B cell (primary cell): ENCODE measurements around the gene PFN4. TPM values are rescaled to one million over a fixed set of nuclear protein-coding genes. Genes with fewer than 3 reads are reported as not detected.

Experiments used
- ATAC-seq: fragments of 200-7000 bp; cut with Tn5 transposase; one replicate; pipeline ENCODE4 v1.10.0; 2021; ENCODE audit warnings: low read depth, mild to moderate bottlenecking, moderate number of reproducible peaks, moderate library complexity
- CTCF ChIA-PET: fragments of 350-600 bp; sonication (Branson Sonifier 250); formaldehyde crosslinking; loops from one replicate; lab custom pipeline; 2021; ENCODE audit warnings: antibody characterized with exemption, inconsistent platforms; lab: Charles Lee
- POLR2A ChIA-PET: fragments of 350-600 bp; sonication (Branson Sonifier 250); formaldehyde crosslinking; loops from one replicate; lab custom pipeline; 2021; ENCODE audit warnings: antibody characterized with exemption; lab: Charles Lee
- DNase-seq: peaks from one replicate; pipeline ENCODE4 v3.0.0; 2013
- H2AFZ ChIP-seq: 2 replicates; pipeline ENCODE4 v1.6.1; 2012; ENCODE audit warnings: mild to moderate bottlenecking, low read depth, low read length; ENCODE audit not compliant: insufficient read depth, poor library complexity, severe bottlenecking
- H3K27ac ChIP-seq, 2 donors: 1 replicate in 1 of 2; 2 replicates in 1 of 2; pipeline ENCODE4 v1.5.1; 2012 to 2013; ENCODE audit warnings: low read length in 2 of 2, mild to moderate bottlenecking in 2 of 2, moderate library complexity in 1 of 2
- H3K27me3 ChIP-seq, 4 experiments: fragments of 200-600 bp in 1 of 4; sonication (generic) in 1 of 4; replicated peaks in 1 of 4; 1 replicate in 2 of 4; 2 replicates in 2 of 4; pipeline versions ENCODE4 v1.6.1 to v1.7.0; 2013 to 2016; ENCODE audit warnings: low read length in 3 of 4, mild to moderate bottlenecking in 2 of 4, mixed read lengths in 1 of 4, moderate library complexity in 1 of 4; ENCODE audit not compliant: insufficient read depth in 4 of 4, control insufficient read depth in 3 of 4; ENCODE audit errors: control extremely low read depth in 1 of 4
- H3K36me3 ChIP-seq, 2 experiments: replicated peaks in 1 of 2; 1 replicate in 1 of 2; 2 replicates in 1 of 2; pipeline versions ENCODE4 v1.6.1 to v1.7.1; 2013; ENCODE audit warnings: low read length in 1 of 2; ENCODE audit not compliant: insufficient read depth in 2 of 2, control insufficient read depth in 1 of 2; ENCODE audit errors: control extremely low read depth in 1 of 2, extremely low read depth in 1 of 2
- H3K4me1 ChIP-seq, 2 donors: fragments of 200-600 bp in 1 of 2; sonication (generic) in 1 of 2; 1 replicate in 1 of 2; 2 replicates in 1 of 2; pipeline versions ENCODE4 v1.5.1 to v1.6.1; 2013 to 2017; ENCODE audit warnings: low read length in 2 of 2; ENCODE audit not compliant: control insufficient read depth in 2 of 2, insufficient read depth in 2 of 2
- H3K4me2 ChIP-seq: replicated peaks from 2 replicates; pipeline ENCODE3; 2012; ENCODE audit warnings: mild to moderate bottlenecking, low read depth, low read length; ENCODE audit not compliant: poor library complexity, severe bottlenecking
- H3K4me3 ChIP-seq, 5 experiments: fragments of 200-600 bp in 1 of 5; sonication (generic) in 1 of 5; 1 replicate in 3 of 5; 2 replicates in 2 of 5; pipeline versions ENCODE4 v1.5.1 to v1.7.0; 2011 to 2016; ENCODE audit warnings: low read length in 4 of 5, mild to moderate bottlenecking in 4 of 5, low read depth in 2 of 5, control low read depth in 1 of 5, moderate library complexity in 1 of 5; ENCODE audit not compliant: insufficient read depth in 1 of 5; ENCODE audit errors: control extremely low read depth in 1 of 5, extremely low read depth in 1 of 5
- H3K79me2 ChIP-seq: fragments of 200-600 bp; sonication (generic); one replicate; pipeline ENCODE4 v1.6.0; 2016; ENCODE audit warnings: low read length; ENCODE audit not compliant: control insufficient read depth, insufficient read depth
- H3K9ac ChIP-seq: fragments of 200-600 bp; sonication (generic); 2 replicates; pipeline ENCODE4 v1.6.1; 2017; ENCODE audit warnings: mild to moderate bottlenecking, low read length, moderate library complexity
- H3K9me3 ChIP-seq, 3 donors: one replicate each; pipeline versions ENCODE4 v1.6.1 to v1.7.1; 2013; ENCODE audit warnings: low read length in 2 of 3; ENCODE audit not compliant: control insufficient read depth in 2 of 3, insufficient read depth in 1 of 3; ENCODE audit errors: control extremely low read depth in 1 of 3
- H4K20me1 ChIP-seq: 2 replicates; pipeline ENCODE4 v1.6.0; 2012; ENCODE audit warnings: mild to moderate bottlenecking, low read length; ENCODE audit not compliant: insufficient read depth, control insufficient read depth, poor library complexity, severe bottlenecking
- H3K27ac Mint-ChIP-seq: one replicate; pipeline ENCODE4 v1.8.0; 2021; ENCODE audit warnings: mixed read lengths
- H3K27me3 Mint-ChIP-seq: one replicate; pipeline ENCODE4 v1.8.0; 2021; ENCODE audit warnings: mixed read lengths
- H3K4me1 Mint-ChIP-seq: one replicate; pipeline ENCODE4 v1.8.0; 2021; ENCODE audit warnings: mixed read lengths
- H3K4me3 Mint-ChIP-seq: one replicate; pipeline ENCODE4 v1.8.0; 2021; ENCODE audit warnings: mixed read lengths
- H3K9me3 Mint-ChIP-seq: one replicate; pipeline ENCODE4 v1.8.0; 2022; ENCODE audit warnings: mixed read lengths; ENCODE audit not compliant: insufficient read depth
- EZH2 ChIP-seq: IDR thresholded peaks from 2 replicates; pipeline ENCODE4 v1.6.1; 2012; ENCODE audit warnings: borderline replicate concordance, low read depth, mild to moderate bottlenecking, moderate library complexity, low read length; ENCODE audit not compliant: insufficient read depth, poor library complexity, severe bottlenecking
- WGBS: methylation state at CpG from one replicate; pipeline ENCODE4 v1.1.5; 2013; ENCODE audit warnings: missing lambda C conversion rate; ENCODE audit not compliant: insufficient coverage; 5-methylcytosine and 5-hydroxymethylcytosine counted together
- intact Hi-C: fragments of 100-400 bp; cut with micrococcal nuclease; formaldehyde crosslinking; loops from one replicate; pipeline ENCODE4 v1.10.0; 2022
- polyA plus RNA-seq: library from polyadenylated mRNA; depleted of rRNA; stranded (reverse); fragments of >200 nt; gene quantifications from 2 replicates; pipeline ENCODE4 v1.2.3, GENCODE V29; 2012
- total RNA-seq, 2 donors: library from RNA; stranded (reverse); fragments of 120-200 nt in 1 of 2; gene quantifications; 1 replicate in 1 of 2; 2 replicates in 1 of 2; pipeline versions ENCODE4 v1.2.3 to v1.2.4, GENCODE V29; 2013 to 2022
- TF ChIP-seq, protein P1 (sequence below): fragments of 200-600 bp; IDR thresholded peaks from one replicate; pipeline ENCODE4 v1.8.0; 2022; ENCODE audit warnings: antibody characterized with exemption, mild to moderate bottlenecking

The PFN4 gene
- total and polyA plus RNA-seq, 2 donors (not counting 1 experiment from before 2014, with no cell fraction given), result 0.13 to 0.39 TPM

DNA sequence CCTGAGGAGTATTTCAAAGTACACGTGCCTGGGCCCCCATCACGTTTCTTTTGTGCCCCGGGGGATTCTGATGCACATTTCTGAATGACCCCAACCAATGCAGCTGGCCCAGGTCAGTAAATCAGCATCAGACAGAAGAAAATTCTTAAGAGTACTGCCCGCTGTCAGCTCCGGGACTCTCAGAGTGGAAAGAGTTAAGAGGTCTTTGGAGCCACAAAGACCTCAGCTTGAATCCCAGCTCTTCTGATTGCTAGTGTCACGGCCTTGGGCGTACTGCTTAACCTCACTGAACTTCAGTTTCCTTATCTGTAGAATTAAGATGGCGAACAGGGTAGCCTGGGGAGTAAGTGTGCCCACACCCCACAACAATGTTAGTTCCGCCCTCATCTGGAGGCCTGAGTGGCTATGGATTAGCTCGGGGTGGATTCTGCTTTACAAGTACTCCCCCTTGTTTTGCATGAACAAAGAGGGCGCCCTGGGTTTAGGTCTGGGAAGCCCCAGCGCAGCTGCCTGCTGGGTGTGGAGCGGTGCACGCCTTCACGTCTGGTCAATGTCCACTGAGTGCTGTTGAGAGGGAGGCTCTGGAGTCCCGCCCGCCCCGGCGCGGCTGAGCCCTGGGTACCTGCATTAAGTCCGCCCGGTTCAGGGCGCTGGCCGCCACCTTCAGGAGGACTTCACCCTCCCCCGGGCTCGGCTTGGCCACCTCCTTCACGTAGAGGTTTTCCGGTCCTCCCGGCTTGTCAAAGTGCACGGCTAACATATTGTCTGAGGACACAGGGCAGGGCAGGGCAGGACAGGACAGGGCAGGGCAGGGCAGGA is 39.4 kb downstream of the PFN4 start:
- H3K36me3 ChIP-seq, result peaks cover 0 to 15% of the 10 kb centered on the region in 2 experiments
- peak overlapping the region; percentile 95 for H3K4me2 ChIP-seq
- TF ChIP-seq, protein P1, sequence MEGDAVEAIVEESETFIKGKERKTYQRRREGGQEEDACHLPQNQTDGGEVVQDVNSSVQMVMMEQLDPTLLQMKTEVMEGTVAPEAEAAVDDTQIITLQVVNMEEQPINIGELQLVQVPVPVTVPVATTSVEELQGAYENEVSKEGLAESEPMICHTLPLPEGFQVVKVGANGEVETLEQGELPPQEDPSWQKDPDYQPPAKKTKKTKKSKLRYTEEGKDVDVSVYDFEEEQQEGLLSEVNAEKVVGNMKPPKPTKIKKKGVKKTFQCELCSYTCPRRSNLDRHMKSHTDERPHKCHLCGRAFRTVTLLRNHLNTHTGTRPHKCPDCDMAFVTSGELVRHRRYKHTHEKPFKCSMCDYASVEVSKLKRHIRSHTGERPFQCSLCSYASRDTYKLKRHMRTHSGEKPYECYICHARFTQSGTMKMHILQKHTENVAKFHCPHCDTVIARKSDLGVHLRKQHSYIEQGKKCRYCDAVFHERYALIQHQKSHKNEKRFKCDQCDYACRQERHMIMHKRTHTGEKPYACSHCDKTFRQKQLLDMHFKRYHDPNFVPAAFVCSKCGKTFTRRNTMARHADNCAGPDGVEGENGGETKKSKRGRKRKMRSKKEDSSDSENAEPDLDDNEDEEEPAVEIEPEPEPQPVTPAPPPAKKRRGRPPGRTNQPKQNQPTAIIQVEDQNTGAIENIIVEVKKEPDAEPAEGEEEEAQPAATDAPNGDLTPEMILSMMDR, result no peak
- no peak for TF ChIP-seq EZH2
- POLR2A ChIA-PET, result interaction anchor here (1.0 to 1.7 kb wide), 4 partner anchors 7 to 260 kb away, joined by 3 to 22 read pairs (median 4); partner anchors contain the start of genes ATAD2B and SF3B6
- WGBS, result 10% methylated on average over 26 of the region's 30 CpGs
- no peaks in the 10 kb centered on the region for H3K27me3 Mint-ChIP-seq
- H3K4me1 ChIP-seq, result peaks cover 12 to 20% of the 10 kb centered on the region in 2 donors
- DNase-seq, result peak; percentile 87
- peak; percentile 77 for ATAC-seq
- intact Hi-C loops, result loop anchor here (1.0 to 2.0 kb wide), 7 partner anchors 7 to 259 kb away; partner anchors contain the start of genes ATAD2B, SF3B6 and WDCP
- peaks cover 19% of the 10 kb centered on the region for H3K4me1 Mint-ChIP-seq
- H3K79me2 ChIP-seq, result peaks cover 9% of the 10 kb centered on the region
- H3K9ac ChIP-seq, result peak overlapping the region; percentile 80
- CTCF ChIA-PET, result interaction anchor here (0.7 to 7.3 kb wide), 46 partner anchors 7 to 287 kb away, joined by 3 to 154 read pairs (median 5); partner anchors contain the start of genes ATAD2B, FAM228B, FKBP1B and SF3B6
- no peaks in the 10 kb centered on the region for H3K27me3 ChIP-seq
- H3K27ac ChIP-seq, result peak overlapping the region; percentile 58 to 69
- peak overlapping the region; percentile 95 for H3K27ac Mint-ChIP-seq
- H3K9me3 ChIP-seq, result no peaks in the 10 kb centered on the region
- H3K9me3 Mint-ChIP-seq, result no peaks in the 10 kb centered on the region
- H4K20me1 ChIP-seq, result no peaks in the 10 kb centered on the region
- peak overlapping the region; percentile 22 to 84 (median 68) for H3K4me3 ChIP-seq
- H2AFZ ChIP-seq, result peak overlapping the region; percentile 98
- peak overlapping the region; percentile 97 for H3K4me3 Mint-ChIP-seq
